Osteocyte (in vitro differentiated cells): Measurements from ENCODE around the gene GALNT15. TPM values are rescaled to one million over a fixed set of nuclear protein-coding genes. Genes with fewer than 3 reads are reported as not detected.
A peak's percentile ranks its signal among the peaks of the same experiment; 100 is the strongest.

ENCODE experiments used
- DNase-seq: peaks from one replicate; pipeline ENCODE4 v3.0.0; 2021; ENCODE audit warnings: mixed read lengths; ENCODE audit not compliant: unreplicated experiment; ENCODE audit errors: extremely low spot score
- H3K27ac Mint-ChIP-seq: one replicate; pipeline ENCODE4 v1.8.0; 2021; ENCODE audit warnings: mild to moderate bottlenecking, mixed read lengths; ENCODE audit not compliant: unreplicated experiment
- H3K27me3 Mint-ChIP-seq: one replicate; pipeline ENCODE4 v1.8.0; 2021; ENCODE audit warnings: mixed read lengths; ENCODE audit not compliant: unreplicated experiment
- H3K36me3 Mint-ChIP-seq: one replicate; pipeline ENCODE4 v1.8.0; 2021; ENCODE audit warnings: mixed read lengths; ENCODE audit not compliant: unreplicated experiment
- H3K4me1 Mint-ChIP-seq: one replicate; pipeline ENCODE4 v1.8.0; 2021; ENCODE audit warnings: mixed read lengths; ENCODE audit not compliant: unreplicated experiment
- H3K4me3 Mint-ChIP-seq: one replicate; pipeline ENCODE4 v1.8.0; 2021; ENCODE audit warnings: mild to moderate bottlenecking, moderate library complexity, mixed read lengths; ENCODE audit not compliant: unreplicated experiment
- H3K9me3 Mint-ChIP-seq: one replicate; pipeline ENCODE4 v1.8.0; 2021; ENCODE audit warnings: mixed read lengths; ENCODE audit not compliant: unreplicated experiment
- total RNA-seq: library from RNA; stranded (reverse); gene quantifications from 2 replicates; pipeline ENCODE4 v1.2.1, GENCODE V29; 2021
- TF ChIP-seq, protein P1 (sequence below): fragments of 200-600 bp; sonication (generic); IDR thresholded peaks from 2 replicates; pipeline ENCODE4 v1.5.0; 2021; ENCODE audit warnings: antibody characterized with exemption, mild to moderate bottlenecking, moderate library complexity

Gene GALNT15
- total RNA-seq, 1 donor from 2014 or later: 0.56 TPM

DNA sequence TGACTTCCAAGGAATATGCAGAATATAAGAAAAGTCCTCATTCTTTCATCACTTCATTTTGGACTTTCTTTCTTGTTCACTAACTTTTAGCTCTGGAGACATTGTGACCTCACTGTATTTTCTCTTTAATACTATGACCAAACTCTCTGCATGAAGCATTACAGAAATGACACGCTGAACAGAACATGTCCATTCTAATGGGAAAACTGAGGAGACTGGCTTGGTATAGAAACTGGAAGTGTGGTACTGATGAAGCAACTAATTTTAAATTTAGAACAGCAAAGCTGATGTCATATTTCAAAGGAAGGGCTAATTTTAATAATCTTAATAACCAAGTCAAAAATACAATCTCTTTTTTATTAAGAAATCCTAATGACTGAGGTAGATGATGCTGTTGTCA, 85.6 kb downstream of the GALNT15 start:
- TF ChIP-seq, protein P1, sequence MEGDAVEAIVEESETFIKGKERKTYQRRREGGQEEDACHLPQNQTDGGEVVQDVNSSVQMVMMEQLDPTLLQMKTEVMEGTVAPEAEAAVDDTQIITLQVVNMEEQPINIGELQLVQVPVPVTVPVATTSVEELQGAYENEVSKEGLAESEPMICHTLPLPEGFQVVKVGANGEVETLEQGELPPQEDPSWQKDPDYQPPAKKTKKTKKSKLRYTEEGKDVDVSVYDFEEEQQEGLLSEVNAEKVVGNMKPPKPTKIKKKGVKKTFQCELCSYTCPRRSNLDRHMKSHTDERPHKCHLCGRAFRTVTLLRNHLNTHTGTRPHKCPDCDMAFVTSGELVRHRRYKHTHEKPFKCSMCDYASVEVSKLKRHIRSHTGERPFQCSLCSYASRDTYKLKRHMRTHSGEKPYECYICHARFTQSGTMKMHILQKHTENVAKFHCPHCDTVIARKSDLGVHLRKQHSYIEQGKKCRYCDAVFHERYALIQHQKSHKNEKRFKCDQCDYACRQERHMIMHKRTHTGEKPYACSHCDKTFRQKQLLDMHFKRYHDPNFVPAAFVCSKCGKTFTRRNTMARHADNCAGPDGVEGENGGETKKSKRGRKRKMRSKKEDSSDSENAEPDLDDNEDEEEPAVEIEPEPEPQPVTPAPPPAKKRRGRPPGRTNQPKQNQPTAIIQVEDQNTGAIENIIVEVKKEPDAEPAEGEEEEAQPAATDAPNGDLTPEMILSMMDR: no peak
- H3K27me3 Mint-ChIP-seq: no peaks in the 10 kb centered on the region
- no peak overlapping the region for H3K27ac Mint-ChIP-seq
- H3K36me3 Mint-ChIP-seq: peaks cover 9% of the 10 kb centered on the region
- no peaks in the 10 kb centered on the region for H3K9me3 Mint-ChIP-seq
- no peak for DNase-seq
- peaks cover 4% of the 10 kb centered on the region for H3K4me1 Mint-ChIP-seq
- no peak overlapping the region for H3K4me3 Mint-ChIP-seq

DNA sequence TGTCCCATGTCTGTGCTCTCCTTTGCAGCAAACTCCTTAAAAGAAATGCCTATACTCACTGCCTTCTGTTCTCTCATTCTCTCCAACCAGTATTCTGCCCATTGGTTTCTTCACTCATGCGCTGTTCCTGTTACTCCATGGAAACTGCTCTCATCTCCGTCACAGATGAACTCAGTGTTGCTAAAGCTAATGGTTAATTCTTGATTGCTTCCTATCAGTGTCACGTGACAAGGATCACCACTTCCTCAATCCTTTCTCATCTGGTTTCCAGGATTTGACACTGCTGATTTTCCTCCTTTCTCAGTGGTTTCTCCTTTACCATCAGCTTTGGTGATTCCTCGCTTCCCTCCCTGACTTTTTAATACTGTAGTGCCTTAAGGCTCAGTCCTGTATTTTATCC, 87.7 kb downstream of the GALNT15 start:
- Mint-ChIP-seq H3K27ac (no peak overlapping the region), H3K27me3 (no peaks in the 10 kb centered on the region), H3K36me3 (peaks cover 9% of the 10 kb centered on the region), H3K4me3 (no peak overlapping the region), H3K9me3 (no peaks in the 10 kb centered on the region), H3K4me1 (peaks cover 21% of the 10 kb centered on the region)
- TF ChIP-seq, protein P1: no peak
- no peak for DNase-seq

DNA sequence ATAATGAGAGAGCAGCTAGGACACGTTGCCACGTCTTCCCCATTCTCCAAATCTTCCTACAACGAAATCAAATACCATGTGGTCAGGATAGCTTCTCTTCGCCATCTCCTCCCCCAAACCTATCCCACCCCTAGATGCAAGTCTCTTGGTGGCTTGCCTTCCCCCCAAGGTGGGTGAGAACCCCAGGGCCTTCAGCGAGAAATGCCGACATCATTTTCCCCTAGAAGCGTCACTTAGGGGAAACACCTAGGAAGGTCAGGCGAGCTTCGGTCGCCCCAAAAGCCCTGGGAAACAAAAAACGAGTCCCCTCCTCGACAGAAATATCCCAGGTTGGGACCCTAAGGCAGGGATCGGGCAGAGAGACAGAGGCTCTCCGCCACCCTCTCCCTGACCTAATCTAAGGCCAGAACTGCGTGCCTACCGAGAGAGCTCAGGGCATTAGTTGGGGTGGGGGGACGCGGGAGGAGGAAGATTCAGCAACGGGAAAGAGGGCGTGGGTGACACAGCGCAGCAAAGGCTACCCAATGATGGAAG, 89.8 kb downstream of the GALNT15 start:
- H3K4me1 Mint-ChIP-seq: peaks cover 24% of the 10 kb centered on the region
- DNase-seq: no peak
- H3K27me3 Mint-ChIP-seq: no peaks in the 10 kb centered on the region
- no peaks in the 10 kb centered on the region for H3K9me3 Mint-ChIP-seq
- H3K27ac Mint-ChIP-seq: peak overlapping the region; percentile 98
- TF ChIP-seq, protein P1: no peak
- H3K4me3 Mint-ChIP-seq: peak overlapping the region; percentile 98
- peaks cover 6% of the 10 kb centered on the region for H3K36me3 Mint-ChIP-seq

DNA sequence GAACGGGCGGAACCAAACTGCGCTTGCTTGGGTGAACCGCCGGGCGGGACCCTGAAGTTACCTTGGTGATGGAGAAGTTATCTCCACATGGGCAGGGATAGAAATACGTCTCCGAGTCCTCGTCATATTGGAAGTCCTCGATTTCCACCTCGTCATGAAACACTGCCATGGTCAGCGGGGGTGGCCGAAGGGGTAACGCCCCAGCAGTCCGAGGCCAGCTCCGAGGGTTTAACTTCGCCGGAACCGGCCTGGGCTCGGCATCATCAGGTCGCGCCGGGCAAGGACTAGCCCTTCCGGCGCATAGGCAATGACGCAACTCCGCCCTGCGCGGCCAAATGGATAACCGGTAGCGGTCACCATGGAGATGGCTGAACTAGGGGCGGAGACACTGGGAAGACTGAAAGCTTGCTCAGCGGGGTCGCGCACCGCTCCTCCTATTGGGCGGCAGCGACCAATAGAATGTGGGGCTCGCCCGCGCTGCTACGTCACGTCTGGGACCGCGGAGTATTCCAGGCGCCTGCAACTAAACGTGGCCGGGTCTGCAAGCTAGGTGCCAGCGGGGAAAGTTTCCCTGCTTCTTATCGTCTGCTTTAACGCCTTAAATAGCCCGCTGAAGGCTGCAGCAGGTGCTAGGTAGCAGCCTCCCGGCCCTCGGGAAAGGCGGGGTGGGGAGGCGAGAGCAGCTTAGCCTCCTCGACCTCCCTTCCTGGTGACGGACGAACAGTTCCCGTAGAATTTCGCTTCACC, 90.4 kb downstream of the GALNT15 start, which contains the start of the genes DPH3 and OXNAD1:
Gene DPH3, minus strand, starts transcription at position 236 of the 747 bp plus-strand sequence. Its CDS starts 67 bp downstream, at position 169.
Gene OXNAD1, plus strand, starts transcription at position 505 of the 747 bp plus-strand sequence. CDS start 5,741 bp downstream, outside the sequence.
- peak; percentile 100 for DNase-seq
- Mint-ChIP-seq H3K27me3 (no peaks in the 10 kb centered on the region), H3K27ac (peak within 1 kb of the TSS; percentile 98), H3K9me3 (no peaks in the 10 kb centered on the region), H3K4me1 (peaks cover 24% of the 10 kb centered on the region), H3K4me3 (peak within 1 kb of the TSS; percentile 98), H3K36me3 (peaks cover 3% of the 10 kb centered on the region)
- TF ChIP-seq, protein P1: no peak

DNA sequence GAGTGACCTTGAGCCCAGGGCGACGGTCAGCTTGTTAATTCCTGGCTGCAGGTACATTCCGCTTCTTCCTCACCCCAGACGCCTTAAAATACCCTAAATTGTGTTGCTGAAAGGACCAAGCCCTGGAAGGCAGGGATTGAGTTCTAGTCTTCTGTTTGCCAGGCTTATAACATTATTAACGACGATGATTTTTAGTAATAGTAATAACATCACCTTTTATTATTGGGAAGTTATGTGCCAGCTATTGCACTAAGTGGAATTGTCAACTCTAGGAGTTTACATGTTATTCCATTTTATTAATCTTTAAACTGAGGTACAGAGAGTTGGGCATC, 90.9 kb downstream of the GALNT15 start:
- DNase-seq: no peak
- Mint-ChIP-seq H3K27me3 (no peaks in the 10 kb centered on the region), H3K9me3 (no peaks in the 10 kb centered on the region), H3K27ac (peak overlapping the region; percentile 98), H3K4me1 (peaks cover 24% of the 10 kb centered on the region), H3K4me3 (peak overlapping the region; percentile 98), H3K36me3 (peaks cover 3% of the 10 kb centered on the region)
- TF ChIP-seq, protein P1: no peak
